IMR-90 (cell line): ENCODE data around the gene CDT1. TPM values are rescaled to one million over a fixed set of nuclear protein-coding genes. Genes with fewer than 3 reads are reported as not detected.

Experiments used
- ATAC-seq: fragments of 200-7000 bp; cut with Tn5 transposase; 2 replicates; pipeline ENCODE4 v1.9.1; 2020; ENCODE audit warnings: low read depth, mild to moderate bottlenecking, moderate library complexity
- BruUV-seq: library from RNA; stranded (reverse); fragments of 400-500 nt; replicated peaks from 2 replicates; lab custom pipeline; 2021; lab: Mats Ljungman, UMichigan
- CTCF ChIA-PET: fragments of 300-600 bp; formaldehyde crosslinking; extraction: SDS; loops from one replicate; lab custom pipeline; 2021; ENCODE audit warnings: antibody characterized with exemption; lab: Yijun Ruan, JAX
- POLR2A ChIA-PET: fragments of 300-600 bp; sonication (Branson Sonifier 250); formaldehyde crosslinking; loops from one replicate; lab custom pipeline; 2022; ENCODE audit warnings: antibody characterized with exemption; ENCODE audit not compliant: unreplicated experiment; lab: Charles Lee
- DNase-seq: peaks from one replicate; pipeline ENCODE4 v3.0.0; 2013
- H2AFZ ChIP-seq: replicated peaks from 2 replicates; pipeline ENCODE3; 2013; ENCODE audit warnings: low read length, mild to moderate bottlenecking; ENCODE audit not compliant: poor library complexity
- H2AK5ac ChIP-seq: 2 replicates; pipeline ENCODE4 v1.6.1; 2013; ENCODE audit warnings: low read depth, low read length, inconsistent platforms
- H2AK9ac ChIP-seq: replicated peaks from 2 replicates; pipeline ENCODE3; 2013; ENCODE audit warnings: mild to moderate bottlenecking, low read depth, low read length, moderate library complexity; ENCODE audit not compliant: poor library complexity
- H2BK120ac ChIP-seq: 2 replicates; pipeline ENCODE4 v1.6.1; 2013; ENCODE audit warnings: low read depth, low read length, inconsistent platforms
- H2BK15ac ChIP-seq: 3 replicates; pipeline ENCODE4 v1.6.1; 2013; ENCODE audit warnings: low read depth, low read length, inconsistent platforms
- H2BK20ac ChIP-seq: 2 replicates; pipeline ENCODE4 v1.6.1; 2013; ENCODE audit warnings: low read depth, mild to moderate bottlenecking, inconsistent platforms, low read length, moderate library complexity
- H2BK5ac ChIP-seq: 2 replicates; pipeline ENCODE4 v1.6.1; 2013; ENCODE audit warnings: mild to moderate bottlenecking, low read depth, low read length, inconsistent platforms; ENCODE audit not compliant: poor library complexity, severe bottlenecking
- H3K14ac ChIP-seq: replicated peaks from 2 replicates; pipeline ENCODE4 v1.6.1; 2013; ENCODE audit warnings: low read depth, low read length, inconsistent platforms
- H3K18ac ChIP-seq: 2 replicates; pipeline ENCODE4 v1.6.1; 2013; ENCODE audit warnings: low read depth, low read length, control low read depth
- H3K23ac ChIP-seq: 2 replicates; pipeline ENCODE4 v1.6.1; 2013; ENCODE audit warnings: low read depth, low read length, inconsistent platforms
- H3K27ac ChIP-seq: 2 replicates; pipeline ENCODE4 v1.5.1; 2013; ENCODE audit warnings: mild to moderate bottlenecking, control low read depth, low read length; ENCODE audit not compliant: insufficient read depth
- H3K27me3 ChIP-seq: 2 replicates; pipeline ENCODE4 v1.6.1; 2013; ENCODE audit warnings: low read length; ENCODE audit not compliant: control insufficient read depth, insufficient read depth
- H3K36me3 ChIP-seq: 2 replicates; pipeline ENCODE4 v1.6.1; 2013; ENCODE audit warnings: low read length, mixed read lengths; ENCODE audit not compliant: control insufficient read depth, insufficient read depth
- H3K4ac ChIP-seq: 2 replicates; pipeline ENCODE4 v1.6.1; 2013; ENCODE audit warnings: low read depth, low read length, inconsistent platforms
- H3K4me1 ChIP-seq: 2 replicates; pipeline ENCODE4 v1.6.1; 2013; ENCODE audit warnings: low read length, mixed read lengths; ENCODE audit not compliant: control insufficient read depth, insufficient read depth
- H3K4me2 ChIP-seq: 2 replicates; pipeline ENCODE4 v1.6.1; 2013; ENCODE audit warnings: low read depth, mild to moderate bottlenecking, control low read depth, low read length, moderate library complexity
- H3K4me3 ChIP-seq: 2 replicates; pipeline ENCODE4 v1.5.1; 2013; ENCODE audit warnings: low read depth, mild to moderate bottlenecking, control low read depth, low read length, moderate library complexity; ENCODE audit not compliant: insufficient read depth
- H3K56ac ChIP-seq: 2 replicates; pipeline ENCODE4 v1.6.1; 2013; ENCODE audit warnings: low read length, inconsistent platforms; ENCODE audit not compliant: insufficient read depth; ENCODE audit errors: extremely low read depth
- H3K79me1 ChIP-seq, 2 experiments: 2 replicates each; pipeline ENCODE4 v1.6.1; 2013; ENCODE audit warnings: low read length in 2 of 2, inconsistent platforms in 1 of 2, low read depth in 1 of 2
- H3K9ac ChIP-seq: 2 replicates; pipeline ENCODE4 v1.6.1; 2013; ENCODE audit warnings: low read depth, low read length, control low read depth
- H3K9me1 ChIP-seq: 2 replicates; pipeline ENCODE4 v1.6.1; 2013; ENCODE audit warnings: low read length, inconsistent platforms; ENCODE audit not compliant: insufficient read depth
- H3K9me3 ChIP-seq: 2 replicates; pipeline ENCODE4 v1.6.1; 2013; ENCODE audit warnings: low read length; ENCODE audit not compliant: control insufficient read depth, insufficient read depth
- H4K20me1 ChIP-seq: 2 replicates; pipeline ENCODE4 v1.6.1; 2013; ENCODE audit warnings: low read length, inconsistent platforms; ENCODE audit not compliant: insufficient read depth
- H4K5ac ChIP-seq: 2 replicates; pipeline ENCODE4 v1.6.1; 2013; ENCODE audit warnings: mild to moderate bottlenecking, low read depth, low read length, control low read depth
- H4K8ac ChIP-seq, 2 experiments: 2 replicates each; pipeline ENCODE4 v1.6.1; 2013; ENCODE audit warnings: low read depth in 2 of 2, low read length in 2 of 2, control low read depth in 1 of 2, inconsistent platforms in 1 of 2
- H4K91ac ChIP-seq: 2 replicates; pipeline ENCODE4 v1.6.1; 2013; ENCODE audit warnings: low read depth, low read length, inconsistent platforms; ENCODE audit not compliant: insufficient read depth
- BHLHE40 ChIP-seq: fragments of 150-350 bp; IDR thresholded peaks from 2 replicates; pipeline ENCODE4 v1.6.1; 2016; ENCODE audit warnings: mild to moderate bottlenecking, low read depth, low read length
- CEBPB ChIP-seq: IDR thresholded peaks from 2 replicates; pipeline ENCODE4 v1.6.1; 2012; ENCODE audit warnings: low read depth, low read length, improper control_type of control experiment
- CHD1 ChIP-seq: IDR thresholded peaks from 2 replicates; pipeline ENCODE4 v1.6.1; 2012; ENCODE audit warnings: low read depth, low read length, improper control_type of control experiment
- FOS ChIP-seq: fragments of 150-350 bp; IDR thresholded peaks from 2 replicates; pipeline ENCODE4 v1.6.1; 2016; ENCODE audit warnings: low read depth, low read length
- MAFK ChIP-seq: IDR thresholded peaks from 2 replicates; pipeline ENCODE4 v1.6.1; 2012; ENCODE audit warnings: low read depth, low read length, improper control_type of control experiment
- MAZ ChIP-seq: IDR thresholded peaks from 2 replicates; pipeline ENCODE4 v1.6.1; 2012; ENCODE audit warnings: low read depth, mild to moderate bottlenecking, low read length, improper control_type of control experiment, moderate library complexity, borderline replicate concordance
- NFE2L2 ChIP-seq: fragments of 150-350 bp; IDR thresholded peaks from 2 replicates; pipeline ENCODE4 v1.6.1; 2016; ENCODE audit warnings: low read depth, mild to moderate bottlenecking, low read length
- POLR2A ChIP-seq: IDR thresholded peaks from 2 replicates; pipeline ENCODE4 v1.6.1; 2012; ENCODE audit warnings: mild to moderate bottlenecking, low read depth, low read length
- RAD21 ChIP-seq: IDR thresholded peaks from 2 replicates; pipeline ENCODE4 v1.6.1; 2012; ENCODE audit warnings: low read length, improper control_type of control experiment
- RCOR1 ChIP-seq: IDR thresholded peaks from 2 replicates; pipeline ENCODE4 v1.6.1; 2012; ENCODE audit warnings: mild to moderate bottlenecking, low read length, improper control_type of control experiment; ENCODE audit not compliant: insufficient replicate concordance
- RFX5 ChIP-seq: IDR thresholded peaks from 2 replicates; pipeline ENCODE4 v1.8.0; 2012; ENCODE audit warnings: low read depth, mild to moderate bottlenecking, low read length, moderate library complexity
- SMC3 ChIP-seq: fragments of 150-350 bp; IDR thresholded peaks from 2 replicates; pipeline ENCODE4 v1.6.1; 2016; ENCODE audit warnings: low read depth, mild to moderate bottlenecking, antibody characterized with exemption, low read length, moderate library complexity
- WGBS, 2 experiments: methylation state at CpG; one replicate each; pipeline versions ENCODE4 v1.1.5 to v1.1.7; 2013; ENCODE audit warnings: missing lambda C conversion rate in 2 of 2; ENCODE audit not compliant: insufficient read length in 1 of 2; ENCODE audit errors: extremely low coverage in 2 of 2; 5-methylcytosine and 5-hydroxymethylcytosine counted together
- dilution Hi-C: fragments of 300-500 bp; cut with HindIII; formaldehyde crosslinking; loops from one replicate; pipeline ENCODE4 v1.14.3; 2018; ENCODE audit warnings: low sequenced_read_pairs; ENCODE audit not compliant: unreplicated experiment
- in situ Hi-C: fragments of 300-500 bp; cut with MboI; formaldehyde crosslinking; loops from 3 replicates; pipeline ENCODE4 v1.14.3; 2019; ENCODE audit warnings: low sequenced_read_pairs, inconsistent platforms, mixed read lengths
- intact Hi-C: fragments of 100-400 bp; cut with micrococcal nuclease; formaldehyde crosslinking; loops from 2 replicates; pipeline ENCODE4 v1.10.0; 2022
- polyA plus RNA-seq, 3 experiments: library from polyadenylated mRNA; depleted of rRNA; stranded (reverse); fragments of >200 nt; gene quantifications; 2 replicates each; pipeline ENCODE4 v1.2.3, GENCODE V29; 2012; ENCODE audit warnings: low replicate concordance in 1 of 3
- total RNA-seq: library from RNA; depleted of rRNA; stranded (reverse); fragments of >200 nt; gene quantifications from 2 replicates; pipeline ENCODE4 v1.2.3, GENCODE V29; 2012
- TF ChIP-seq, protein P1 (sequence below): conservative IDR thresholded peaks from 2 replicates; pipeline ENCODE4 v1.5.1; 2012; ENCODE audit warnings: mild to moderate bottlenecking, low read depth, low read length, improper control_type of control experiment
- TF ChIP-seq, protein P2 (sequence below): fragments of 150-350 bp; IDR thresholded peaks from 2 replicates; pipeline ENCODE4 v1.6.1; 2016; ENCODE audit warnings: low read depth, mild to moderate bottlenecking, low read length, moderate library complexity, borderline replicate concordance
- TF ChIP-seq, protein P3 (sequence below): fragments of 150-350 bp; IDR thresholded peaks from 2 replicates; pipeline ENCODE4 v1.6.1; 2017; ENCODE audit warnings: mild to moderate bottlenecking, antibody characterized with exemption, low read length, low read depth

CDT1 gene
- total and polyA plus RNA-seq, 2 of the 4 experiments (the other 2 are of a cell fraction): 3.2 to 11.8 TPM

DNA sequence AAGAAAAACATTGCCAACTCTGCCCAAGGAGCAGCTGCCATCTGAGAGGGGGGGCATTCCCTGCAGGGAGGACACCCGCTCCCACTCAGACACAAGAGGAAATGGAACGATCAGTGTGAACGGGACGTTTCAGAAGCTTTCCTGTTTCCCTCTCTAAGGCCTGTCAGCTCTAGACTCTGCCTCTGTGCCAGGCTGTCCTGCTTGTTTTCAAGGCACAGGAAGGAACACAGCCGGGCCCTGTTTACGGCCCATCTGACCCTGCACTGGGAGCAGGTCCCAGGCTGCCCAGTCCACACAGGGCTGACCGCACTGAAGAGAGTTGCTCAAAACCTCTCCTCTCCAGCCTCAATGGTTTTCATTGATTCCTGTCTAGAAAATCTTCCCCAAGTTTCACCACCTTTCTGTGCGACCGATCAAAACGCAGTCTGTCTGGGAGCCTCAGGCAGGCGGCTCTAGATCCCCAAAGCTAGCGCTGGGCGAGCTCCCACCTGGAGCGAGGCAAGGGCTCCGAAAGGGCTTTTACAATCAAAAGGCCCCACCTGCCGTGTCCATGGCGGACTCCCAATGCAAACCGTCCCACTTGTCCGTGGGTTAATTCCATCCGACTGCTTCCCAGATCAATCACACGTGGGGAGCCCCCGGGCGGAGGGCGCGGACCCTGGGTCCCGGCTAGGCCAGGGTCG lies 20.1 kb upstream of the CDT1 start:
- Histone ChIP-seq H4K20me1 (peaks cover 60% of the 10 kb centered on the region), H3K18ac (peak overlapping the region; percentile 25), H2BK120ac (peak overlapping the region; percentile 70), H3K27me3 (no peaks in the 10 kb centered on the region), H2BK20ac (peak overlapping the region; percentile 26), H4K8ac (peak overlapping the region; percentile 20 to 78; a peak in 3 of 4 replicates), H3K4ac (peak overlapping the region; percentile 92), H3K27ac (peak overlapping the region; percentile 82), H2AK5ac (peak overlapping the region; percentile 94), H2AFZ (peak overlapping the region; percentile 74), H4K5ac (peak overlapping the region; percentile 13), H3K4me1 (peaks cover 47% of the 10 kb centered on the region), H3K36me3 (no peaks in the 10 kb centered on the region), H2AK9ac (peak overlapping the region; percentile 95), H3K56ac (peak overlapping the region; percentile 69), H3K14ac (peak overlapping the region; percentile 94), H3K4me3 (peak overlapping the region; percentile 92), H3K23ac (peak overlapping the region; percentile 96), H3K79me1 (peaks cover 0 to 46% of the 10 kb centered on the region in 2 experiments; a peak in 2 of 4 replicates), H3K9ac (peak overlapping the region; percentile 83), H4K91ac (peak overlapping the region; percentile 66), H3K4me2 (peak overlapping the region; percentile 68), H3K9me3 (no peaks in the 10 kb centered on the region), H3K9me1 (peaks cover 11% of the 10 kb centered on the region), H2BK15ac (peak overlapping the region; percentile 4; the same call in 1 of the 3 replicates), H2BK5ac (peak overlapping the region; percentile 88)
- dilution Hi-C loops (no loop called here), intact Hi-C loops (no loop called here), in situ Hi-C loops (loop anchor here (5.0 kb wide), 1 partner anchor 36 kb away; no protein-coding TSS in a partner anchor)
- ATAC-seq (no peak), DNase-seq (peak; percentile 33)
- TF ChIP-seq MAZ: no peak
- TF ChIP-seq RCOR1: no peak
- TF ChIP-seq, protein P1, sequence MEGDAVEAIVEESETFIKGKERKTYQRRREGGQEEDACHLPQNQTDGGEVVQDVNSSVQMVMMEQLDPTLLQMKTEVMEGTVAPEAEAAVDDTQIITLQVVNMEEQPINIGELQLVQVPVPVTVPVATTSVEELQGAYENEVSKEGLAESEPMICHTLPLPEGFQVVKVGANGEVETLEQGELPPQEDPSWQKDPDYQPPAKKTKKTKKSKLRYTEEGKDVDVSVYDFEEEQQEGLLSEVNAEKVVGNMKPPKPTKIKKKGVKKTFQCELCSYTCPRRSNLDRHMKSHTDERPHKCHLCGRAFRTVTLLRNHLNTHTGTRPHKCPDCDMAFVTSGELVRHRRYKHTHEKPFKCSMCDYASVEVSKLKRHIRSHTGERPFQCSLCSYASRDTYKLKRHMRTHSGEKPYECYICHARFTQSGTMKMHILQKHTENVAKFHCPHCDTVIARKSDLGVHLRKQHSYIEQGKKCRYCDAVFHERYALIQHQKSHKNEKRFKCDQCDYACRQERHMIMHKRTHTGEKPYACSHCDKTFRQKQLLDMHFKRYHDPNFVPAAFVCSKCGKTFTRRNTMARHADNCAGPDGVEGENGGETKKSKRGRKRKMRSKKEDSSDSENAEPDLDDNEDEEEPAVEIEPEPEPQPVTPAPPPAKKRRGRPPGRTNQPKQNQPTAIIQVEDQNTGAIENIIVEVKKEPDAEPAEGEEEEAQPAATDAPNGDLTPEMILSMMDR: no peak
- TF ChIP-seq RFX5: no peak
- TF ChIP-seq RAD21: no peak
- TF ChIP-seq BHLHE40: no peak
- no peak for TF ChIP-seq MAFK
- TF ChIP-seq POLR2A: no peak; the same call in none of the 2 replicates
- no peak for TF ChIP-seq CHD1
- no peak for TF ChIP-seq CEBPB
- TF ChIP-seq FOS: no peak
- TF ChIP-seq NFE2L2: no peak
- no peak for TF ChIP-seq SMC3
- TF ChIP-seq, protein P2, sequence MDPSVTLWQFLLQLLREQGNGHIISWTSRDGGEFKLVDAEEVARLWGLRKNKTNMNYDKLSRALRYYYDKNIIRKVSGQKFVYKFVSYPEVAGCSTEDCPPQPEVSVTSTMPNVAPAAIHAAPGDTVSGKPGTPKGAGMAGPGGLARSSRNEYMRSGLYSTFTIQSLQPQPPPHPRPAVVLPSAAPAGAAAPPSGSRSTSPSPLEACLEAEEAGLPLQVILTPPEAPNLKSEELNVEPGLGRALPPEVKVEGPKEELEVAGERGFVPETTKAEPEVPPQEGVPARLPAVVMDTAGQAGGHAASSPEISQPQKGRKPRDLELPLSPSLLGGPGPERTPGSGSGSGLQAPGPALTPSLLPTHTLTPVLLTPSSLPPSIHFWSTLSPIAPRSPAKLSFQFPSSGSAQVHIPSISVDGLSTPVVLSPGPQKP: no peak
- TF ChIP-seq, protein P3, sequence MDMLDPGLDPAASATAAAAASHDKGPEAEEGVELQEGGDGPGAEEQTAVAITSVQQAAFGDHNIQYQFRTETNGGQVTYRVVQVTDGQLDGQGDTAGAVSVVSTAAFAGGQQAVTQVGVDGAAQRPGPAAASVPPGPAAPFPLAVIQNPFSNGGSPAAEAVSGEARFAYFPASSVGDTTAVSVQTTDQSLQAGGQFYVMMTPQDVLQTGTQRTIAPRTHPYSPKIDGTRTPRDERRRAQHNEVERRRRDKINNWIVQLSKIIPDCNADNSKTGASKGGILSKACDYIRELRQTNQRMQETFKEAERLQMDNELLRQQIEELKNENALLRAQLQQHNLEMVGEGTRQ: no peak
- TSS peak; percentile 17 for BruUV-seq
- CTCF ChIA-PET: interaction anchor here (0.6 to 1.2 kb wide), 6 partner anchors 10 to 936 kb away, joined by 3 to 4 read pairs (median 4); no protein-coding TSS in a partner anchor
- WGBS, 2 experiments: 30% methylated on average over 14 of the region's 27 CpGs; no CpG with 5 or more reads in 1 of the 2 experiments
- POLR2A ChIA-PET: no interaction called here
